OCI-LY1 (cell line): ENCODE results near the gene ZAP70.
A peak's percentile ranks its signal among the peaks of the same experiment; 100 is the strongest.

Experiments
- H2AFZ ChIP-seq: fragments of 200-600 bp; sonication (generic), shearing (Covaris generic); 2 replicates; pipeline ENCODE4 v1.6.0; 2014; ENCODE audit warnings: antibody characterized with exemption, mild to moderate bottlenecking, low read length
- H3F3A ChIP-seq: fragments of 200-600 bp; sonication (generic), shearing (Covaris generic); 2 replicates; pipeline ENCODE4 v1.6.0; 2014; ENCODE audit warnings: mild to moderate bottlenecking, antibody characterized with exemption, low read length, moderate library complexity; ENCODE audit not compliant: insufficient read depth
- H3K27ac ChIP-seq: fragments of 200-600 bp; sonication (generic); 2 replicates; pipeline ENCODE4 v1.5.1; 2014; ENCODE audit warnings: low read length, mixed run types, mild to moderate bottlenecking, low read depth; ENCODE audit not compliant: poor library complexity, severe bottlenecking
- H3K27me3 ChIP-seq: fragments of 200-600 bp; sonication (generic); 2 replicates; pipeline ENCODE4 v1.6.0; 2014; ENCODE audit warnings: antibody characterized with exemption, mild to moderate bottlenecking, low read length, moderate library complexity; ENCODE audit not compliant: insufficient read depth
- H3K36me3 ChIP-seq: fragments of 200-600 bp; sonication (generic); 2 replicates; pipeline ENCODE4 v1.6.1; 2014; ENCODE audit warnings: mild to moderate bottlenecking, antibody characterized with exemption, low read length, moderate library complexity, mixed read lengths; ENCODE audit not compliant: insufficient read depth
- H3K4me1 ChIP-seq: fragments of 200-600 bp; sonication (generic); 2 replicates; pipeline ENCODE4 v1.5.1; 2014; ENCODE audit warnings: mild to moderate bottlenecking, low read length, moderate library complexity; ENCODE audit not compliant: insufficient read depth, severe bottlenecking
- H3K4me2 ChIP-seq: fragments of 200-600 bp; sonication (generic), shearing (Covaris generic); 2 replicates; pipeline ENCODE4 v1.6.1; 2014; ENCODE audit warnings: low read length
- H3K4me3 ChIP-seq: fragments of 200-600 bp; sonication (generic); 2 replicates; pipeline ENCODE4 v1.5.1; 2014; ENCODE audit warnings: low read length, low read depth, mild to moderate bottlenecking, mixed read lengths; ENCODE audit not compliant: poor library complexity, severe bottlenecking
- H3K79me2 ChIP-seq: fragments of 200-600 bp; shearing (Covaris generic); 2 replicates; pipeline ENCODE4 v1.6.1; 2016; ENCODE audit warnings: mixed run types, low read length, mixed read lengths; ENCODE audit not compliant: insufficient read depth
- H3K9ac ChIP-seq: fragments of 200-600 bp; sonication (generic), shearing (Covaris generic); 2 replicates; pipeline ENCODE4 v1.6.1; 2014; ENCODE audit warnings: mild to moderate bottlenecking, low read length, mixed read lengths
- H3K9me2 ChIP-seq: fragments of 200-600 bp; sonication (generic), shearing (Covaris generic); 2 replicates; pipeline ENCODE4 v1.6.1; 2014; ENCODE audit warnings: low read depth, mild to moderate bottlenecking, low read length, mixed read lengths
- H3K9me3 ChIP-seq: fragments of 200-600 bp; shearing (Covaris generic); 2 replicates; pipeline ENCODE4 v1.6.1; 2014; ENCODE audit warnings: low read length, mixed read lengths
- H4K20me1 ChIP-seq: fragments of 200-600 bp; sonication (generic), shearing (Covaris generic); 2 replicates; pipeline ENCODE4 v1.6.0; 2016; ENCODE audit warnings: mild to moderate bottlenecking, low read length; ENCODE audit not compliant: insufficient read depth
- CTCF ChIP-seq: fragments of 200-600 bp; sonication (generic), shearing (Covaris generic); IDR thresholded peaks from 2 replicates; pipeline ENCODE4 v1.5.1; 2017; ENCODE audit warnings: mild to moderate bottlenecking, antibody characterized with exemption, low read length, moderate library complexity, mixed read lengths
- EZH2 ChIP-seq: fragments of 200-600 bp; sonication (generic), shearing (Covaris generic); IDR thresholded peaks from 2 replicates; pipeline ENCODE4 v1.8.0; 2017; ENCODE audit warnings: borderline replicate concordance, mixed run types, mild to moderate bottlenecking, antibody characterized with exemption, low read length, moderate library complexity, mixed read lengths

ZAP70 gene

GRCh38 chr2:97747285-97747684 is 33.9 kb downstream of the ZAP70 start:
- no peaks in the 10 kb centered on the region for H3K9me3 ChIP-seq
- TF ChIP-seq EZH2 (no peak), CTCF (no peak)
- H3F3A ChIP-seq = no peaks in the 10 kb centered on the region
- H3K4me2 ChIP-seq = no peak overlapping the region
- no peaks in the 10 kb centered on the region for H3K27me3 ChIP-seq
- H3K79me2 ChIP-seq = no peaks in the 10 kb centered on the region
- H3K9ac ChIP-seq = no peak overlapping the region
- H3K9me2 ChIP-seq = no peaks in the 10 kb centered on the region
- H2AFZ ChIP-seq = no peak overlapping the region
- H3K27ac ChIP-seq = no peak overlapping the region
- H3K4me3 ChIP-seq = no peak overlapping the region
- peaks cover 10% of the 10 kb centered on the region for H3K4me1 ChIP-seq
- no peaks in the 10 kb centered on the region; the same call in 1 of the 2 replicates for H3K36me3 ChIP-seq
- no peaks in the 10 kb centered on the region for H4K20me1 ChIP-seq

- H3K9ac ChIP-seq = no peak overlapping the region
- H3K4me2 ChIP-seq = peak overlapping the region; percentile 79; the same call in 1 of the 2 replicates
- no peaks in the 10 kb centered on the region for H3K27me3 ChIP-seq
- H2AFZ ChIP-seq = no peak overlapping the region
- no peak overlapping the region for H3K27ac ChIP-seq
- no peaks in the 10 kb centered on the region for H3K9me2 ChIP-seq
- H3K9me3 ChIP-seq = no peaks in the 10 kb centered on the region
- no peak for TF ChIP-seq EZH2
- no peak for TF ChIP-seq CTCF
- no peaks in the 10 kb centered on the region for H3K79me2 ChIP-seq
- peaks cover 10% of the 10 kb centered on the region for H3K4me1 ChIP-seq
- H3F3A ChIP-seq = no peaks in the 10 kb centered on the region
- H3K4me3 ChIP-seq = no peak overlapping the region
- H4K20me1 ChIP-seq = no peaks in the 10 kb centered on the region
- no peaks in the 10 kb centered on the region; the same call in 1 of the 2 replicates for H3K36me3 ChIP-seq
Measured at GRCh38 chr2:97747716-97748115, 34.3 kb downstream of the ZAP70 start.

- H3F3A ChIP-seq = no peaks in the 10 kb centered on the region
- peaks cover 10% of the 10 kb centered on the region for H3K4me1 ChIP-seq
- no peaks in the 10 kb centered on the region for H3K27me3 ChIP-seq
- no peak overlapping the region for H3K4me2 ChIP-seq
- H3K27ac ChIP-seq = no peak overlapping the region
- no peaks in the 10 kb centered on the region for H4K20me1 ChIP-seq
- no peak for TF ChIP-seq CTCF
- TF ChIP-seq EZH2 = no peak
- no peak overlapping the region for H2AFZ ChIP-seq
- no peaks in the 10 kb centered on the region for H3K9me2 ChIP-seq
- H3K9me3 ChIP-seq = no peaks in the 10 kb centered on the region
- no peaks in the 10 kb centered on the region for H3K79me2 ChIP-seq
- H3K36me3 ChIP-seq = no peaks in the 10 kb centered on the region; the same call in 1 of the 2 replicates
- no peak overlapping the region for H3K4me3 ChIP-seq
- no peak overlapping the region for H3K9ac ChIP-seq
Measured at GRCh38 chr2:97749581-97749980, 36.2 kb downstream of the ZAP70 start.
